Measurements from ENCODE around the gene PLAC8.
"Not testable (repeated sequence)": the region's sequence is repeated elsewhere in the genome, so short reads cannot be mapped to it uniquely, and the experiment has no call there.

Gene PLAC8, protein sequence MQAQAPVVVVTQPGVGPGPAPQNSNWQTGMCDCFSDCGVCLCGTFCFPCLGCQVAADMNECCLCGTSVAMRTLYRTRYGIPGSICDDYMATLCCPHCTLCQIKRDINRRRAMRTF

GRCh38 chr4:83114576-83114975, at the start of gene PLAC8:
Gene PLAC8 (minus strand): TSS chr4:83114729. CDS start chr4:83107921, 6,808 bp downstream.
- Histone ChIP-seq H3K27ac (peak within 1 kb of the TSS in 7 of 21 experiments; percentile 37 to 79 (median 55)), H3K4me3 (peak within 1 kb of the TSS in 2 of 7 experiments; percentile 9 to 24)

- no peak overlapping the region for H3K27ac ChIP-seq
- H3K4me3 ChIP-seq: no peak overlapping the region
Observed at GRCh38 chr4:83153417-83153816, 38.9 kb upstream of the PLAC8 start.

DNA sequence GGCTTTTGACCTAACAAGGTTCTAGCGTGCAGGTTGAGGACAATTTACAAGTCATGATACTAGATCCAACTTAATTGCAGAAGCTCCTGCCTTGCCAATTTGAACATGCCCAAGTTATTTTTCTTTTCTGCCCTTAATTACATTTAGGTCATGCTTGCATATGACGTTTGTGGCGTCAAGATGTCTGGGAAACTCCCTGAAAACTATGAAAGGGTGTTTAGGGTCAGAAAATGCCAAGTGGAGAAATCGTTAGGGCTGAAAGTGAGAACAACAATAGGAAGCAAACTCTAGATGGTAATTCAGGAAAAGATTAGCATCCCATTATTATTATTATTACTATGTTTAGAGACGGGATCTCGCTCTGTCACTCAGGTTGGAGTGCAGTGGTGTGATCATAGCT, 38.2 kb upstream of the PLAC8 start:
- H3K27ac ChIP-seq: no peak overlapping the region
- no peak overlapping the region for H3K4me3 ChIP-seq

GRCh38 chr4:83151651-83152050, 37.1 kb upstream of the PLAC8 start:
- Histone ChIP-seq H3K27ac (no peak overlapping the region), H3K4me3 (no peak overlapping the region)

- Histone ChIP-seq H3K4me3 (no peak overlapping the region), H3K27ac (peak overlapping the region in 1 of 21 experiments; percentile 43)
Observed at GRCh38 chr4:83150653-83151330, 36.3 kb upstream of the PLAC8 start.

DNA sequence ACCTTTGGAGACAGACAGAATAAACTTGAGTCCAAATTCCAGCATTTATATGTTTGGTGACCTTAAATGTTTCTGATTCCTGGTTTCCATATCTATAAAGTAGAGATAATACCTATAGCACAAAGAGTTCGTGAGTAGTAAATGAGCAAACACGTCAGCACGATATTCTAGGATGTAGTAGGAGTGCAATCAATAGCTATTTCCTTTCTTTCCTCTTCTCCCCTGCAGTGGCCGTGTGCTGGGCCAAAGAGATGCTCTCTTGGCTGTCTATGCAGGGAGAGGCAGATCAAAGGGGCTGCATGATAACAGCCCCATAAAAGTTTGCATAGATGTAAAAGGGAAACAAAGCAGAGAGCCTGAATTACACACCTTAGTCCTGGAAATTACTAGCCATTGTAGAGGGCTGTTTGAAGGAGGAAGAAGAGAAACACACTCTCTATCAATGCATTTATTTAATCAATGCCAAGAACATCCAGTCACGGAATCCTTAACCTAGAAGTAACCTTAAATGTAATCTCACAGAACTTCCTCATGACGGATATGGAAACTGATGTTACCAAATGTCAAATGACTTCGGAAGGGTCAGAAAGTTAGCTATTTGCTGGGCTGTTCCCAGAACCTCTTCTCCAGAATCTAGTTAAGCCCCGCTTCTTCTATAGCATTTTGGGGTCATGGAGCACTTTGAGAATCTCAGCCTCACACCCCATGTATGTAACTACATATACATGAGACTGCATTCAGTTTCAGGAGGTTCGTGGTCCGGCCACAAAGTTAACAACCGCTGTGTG, 35.5 kb upstream of the PLAC8 start:
- Histone ChIP-seq H3K27ac (peak overlapping the region in 1 of 21 experiments; percentile 43), H3K4me3 (no peak overlapping the region)

- Histone ChIP-seq H3K27ac (no peak overlapping the region), H3K4me3 (no peak overlapping the region)
Observed at GRCh38 chr4:83146841-83147240, 32.3 kb upstream of the PLAC8 start.

DNA sequence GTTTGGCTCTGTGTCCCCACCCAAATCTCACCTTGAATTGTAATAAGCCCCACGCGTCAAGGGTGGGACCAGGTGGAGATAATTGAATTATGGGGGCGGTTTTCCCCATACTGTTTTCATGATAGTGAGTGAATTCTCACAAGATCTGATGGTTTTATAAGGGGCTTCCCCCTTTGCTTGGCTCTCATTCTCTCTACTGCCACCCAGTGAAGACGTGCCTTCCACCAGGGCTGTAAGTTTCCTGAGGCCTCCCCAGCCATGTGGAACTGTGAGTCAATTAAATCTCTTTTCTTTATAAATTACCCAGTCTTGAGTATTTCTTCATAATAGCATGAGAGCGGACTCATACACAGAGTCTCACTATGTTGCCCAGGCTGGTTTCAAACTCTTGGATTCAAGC, 31.2 kb upstream of the PLAC8 start:
- not testable (repeated sequence) for H3K27ac ChIP-seq, H3K4me3 ChIP-seq

- H3K27ac ChIP-seq: no peak overlapping the region
Observed at GRCh38 chr4:83139514-83140156, 25.1 kb upstream of the PLAC8 start.

GRCh38 chr4:83138946-83139345, 24.4 kb upstream of the PLAC8 start:
- no peak overlapping the region for H3K4me3 ChIP-seq
- H3K27ac ChIP-seq: no peak overlapping the region

More at GRCh38 chr4:83139514-83140156, 25.1 kb upstream of the PLAC8 start:
- H3K4me3 ChIP-seq: no peak overlapping the region

GRCh38 chr4:83132065-83132464, 17.5 kb upstream of the PLAC8 start:
- no peak overlapping the region for H3K27ac ChIP-seq
- no peak overlapping the region for H3K4me3 ChIP-seq

DNA sequence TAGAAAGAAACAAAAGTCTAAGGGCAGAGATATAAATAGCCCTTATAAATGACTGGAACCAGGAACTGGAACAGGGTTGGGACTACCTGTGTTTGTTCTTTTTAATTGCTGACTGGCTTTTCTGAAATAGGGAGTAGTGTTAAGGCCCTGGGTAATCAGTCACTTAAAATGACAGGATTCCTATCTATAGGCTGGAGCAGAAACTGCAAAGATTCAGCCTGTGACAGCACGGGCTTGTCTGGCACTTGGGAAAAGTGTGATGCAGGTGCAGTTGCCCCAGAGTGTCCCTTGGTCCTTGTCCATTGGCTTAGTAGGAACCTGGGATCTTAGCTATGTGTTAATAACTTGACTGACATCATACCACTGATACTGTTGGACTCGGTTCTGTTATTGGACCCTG, 14.7 kb upstream of the PLAC8 start:
- Histone ChIP-seq H3K4me3 (no peak overlapping the region), H3K27ac (no peak overlapping the region)

DNA sequence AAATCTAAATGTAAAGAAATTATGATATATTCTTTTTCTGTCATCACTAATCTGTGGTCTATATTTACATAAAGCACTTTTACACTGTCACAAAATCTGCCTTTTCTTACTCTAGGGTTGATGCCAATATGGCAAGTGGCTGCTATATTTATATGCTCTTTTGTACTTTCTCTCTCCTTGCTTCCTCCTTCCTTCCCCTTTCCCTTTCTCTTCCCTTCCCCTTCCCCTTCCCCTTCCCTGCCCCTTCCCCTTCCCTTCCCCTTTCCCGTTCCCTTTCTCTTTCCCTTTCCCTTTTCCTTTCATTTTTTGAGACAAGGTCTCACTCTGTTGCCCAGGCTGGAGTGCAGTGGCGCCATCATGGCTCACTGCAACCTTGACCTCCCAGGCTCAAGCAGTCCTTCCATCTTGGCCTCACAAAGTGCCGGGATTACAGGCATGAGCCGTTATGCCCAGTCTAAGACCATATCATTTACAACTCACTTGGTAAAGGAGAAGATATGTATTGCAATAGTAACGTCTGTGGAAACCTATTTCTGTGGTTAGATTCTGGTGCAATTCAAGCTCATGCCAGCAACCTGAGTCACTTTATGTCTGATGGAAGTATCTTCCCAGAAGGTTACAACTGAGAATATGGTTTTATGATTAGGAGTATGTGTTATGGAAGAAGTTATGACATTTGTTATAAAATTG, 13.9 kb upstream of the PLAC8 start:
- Histone ChIP-seq H3K4me3 (no peak overlapping the region), H3K27ac (no peak overlapping the region)

GRCh38 chr4:83125738-83126141, 11.2 kb upstream of the PLAC8 start:
- no peak overlapping the region for H3K4me3 ChIP-seq
- H3K27ac ChIP-seq: no peak overlapping the region

- no peak overlapping the region for H3K27ac ChIP-seq
- H3K4me3 ChIP-seq: no peak overlapping the region
Observed at GRCh38 chr4:83124111-83124780, 9.7 kb upstream of the PLAC8 start.

DNA sequence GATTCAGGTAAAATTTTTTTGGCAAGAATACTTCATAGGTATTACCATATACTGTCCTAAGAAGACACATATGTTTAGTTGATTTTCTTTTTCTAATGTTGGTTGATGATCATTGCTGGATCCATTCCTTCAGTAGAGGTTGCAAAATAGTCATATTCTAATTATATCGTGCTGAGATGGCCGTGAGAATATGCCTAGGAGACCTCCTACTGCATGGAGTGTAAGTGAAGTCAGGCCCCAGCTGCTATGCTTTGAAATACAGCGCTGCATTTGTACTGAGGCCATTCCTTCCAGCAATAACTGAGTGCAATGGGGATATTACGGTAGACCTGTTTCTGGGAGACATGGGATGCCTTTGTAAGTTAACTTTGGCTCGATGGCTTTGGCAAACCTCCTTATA, 6.7 kb upstream of the PLAC8 start:
- Histone ChIP-seq H3K4me3 (no peak overlapping the region), H3K27ac (no peak overlapping the region)

- Histone ChIP-seq H3K27ac (no peak overlapping the region), H3K4me3 (no peak overlapping the region)
Observed at GRCh38 chr4:83118869-83119268, 4.3 kb upstream of the PLAC8 start.

- H3K27ac ChIP-seq: peak overlapping the region in 1 of 21 experiments; percentile 61
- H3K4me3 ChIP-seq: no peak overlapping the region
Observed at GRCh38 chr4:83115656-83116285, 1.2 kb upstream of the PLAC8 start.

- Histone ChIP-seq H3K4me3 (no peak overlapping the region), H3K27ac (peak overlapping the region in 2 of 21 experiments; percentile 61 to 79)
Observed at GRCh38 chr4:83115000-83115399, 471 bp upstream of the PLAC8 start.

Data from skin epidermis (tissue), 12 donors.